LNCaP clone FGC (cell line): ENCODE results near the gene CHCHD1.

Source experiments
- DNase-seq: peaks from one replicate; pipeline ENCODE4 v3.0.0-alpha.2; 2011; ENCODE audit warnings: low read depth
- H3K4me3 ChIP-seq: 2 replicates; pipeline ENCODE4 v1.5.1; 2011; ENCODE audit warnings: mild to moderate bottlenecking, low read depth, low read length, control low read depth
- CTCF ChIP-seq: IDR thresholded peaks from 2 replicates; pipeline ENCODE4 v1.5.1; 2012; ENCODE audit warnings: mild to moderate bottlenecking; ENCODE audit not compliant: control insufficient read depth, insufficient read depth; ENCODE audit errors: extremely low read depth

The CHCHD1 gene

GRCh38 chr10:73813333-73813732 is 31.5 kb downstream of the CHCHD1 start:
- H3K4me3 ChIP-seq = no peak overlapping the region
- TF ChIP-seq CTCF = no peak
- no peak for DNase-seq

GRCh38 chr10:73814276-73814895 is 32.5 kb downstream of the CHCHD1 start:
- no peak for TF ChIP-seq CTCF
- DNase-seq = no peak
- no peak overlapping the region for H3K4me3 ChIP-seq

GRCh38 chr10:73814896-73815718 is 33.3 kb downstream of the CHCHD1 start:
- H3K4me3 ChIP-seq = no peak overlapping the region
- DNase-seq = no peak
- peak; percentile 28; the same call in 1 of the 2 replicates for TF ChIP-seq CTCF

- TF ChIP-seq CTCF = no peak
- no peak overlapping the region for H3K4me3 ChIP-seq
- DNase-seq = no peak
Observed at GRCh38 chr10:73815719-73816030, 33.8 kb downstream of the CHCHD1 start.

GRCh38 chr10:73816917-73817729 is 35.3 kb downstream of the CHCHD1 start:
- no peak overlapping the region for H3K4me3 ChIP-seq
- DNase-seq = peak; percentile 91
- TF ChIP-seq CTCF = no peak

GRCh38 chr10:73817826-73818225 is 36.0 kb downstream of the CHCHD1 start:
- TF ChIP-seq CTCF = no peak
- DNase-seq = no peak
- H3K4me3 ChIP-seq = no peak overlapping the region
